K562 (cell line): ENCODE results near the gene CCDC85C. TPM values are rescaled to one million over a fixed set of nuclear protein-coding genes. Genes with fewer than 3 reads are reported as not detected.

Experiments
- AFF4 ChIP-seq: sonication (generic); formaldehyde crosslinking; IDR thresholded peaks from 2 replicates; pipeline ENCODE4 v1.8.0; 2023; ENCODE audit warnings: mild to moderate bottlenecking, missing genetic modification reagents
- GTF2A2 ChIP-seq: IDR thresholded peaks from 2 replicates; pipeline ENCODE4 v1.6.1; 2016; ENCODE audit warnings: mild to moderate bottlenecking, missing genetic modification characterization, missing compliant biosample characterization
- RBFOX2 ChIP-seq: fragments of 200-400 bp; formaldehyde crosslinking; IDR thresholded peaks from 2 replicates; pipeline ENCODE4 v1.6.1; 2017; ENCODE audit warnings: low read depth, mild to moderate bottlenecking, low read length, moderate library complexity
- TAF1 ChIP-seq: IDR thresholded peaks from 2 replicates; pipeline ENCODE4 v1.6.1; 2011; ENCODE audit warnings: mild to moderate bottlenecking, low read length, moderate library complexity; ENCODE audit not compliant: insufficient read depth, control insufficient read depth, severe bottlenecking; ENCODE audit errors: extremely low read depth
- TSHZ1 ChIP-seq: fragments of 250-450 bp; sonication (Bioruptor Pico); IDR thresholded peaks from 2 replicates; pipeline ENCODE4 v1.4.0; 2020; ENCODE audit warnings: mild to moderate bottlenecking, moderate library complexity
- ZNF41 ChIP-seq: fragments of 250-450 bp; sonication (Bioruptor Pico); conservative IDR thresholded peaks from 2 replicates; pipeline ENCODE4 v1.4.0; 2020; ENCODE audit warnings: mild to moderate bottlenecking
- polyA plus RNA-seq, 8 experiments: library from polyadenylated mRNA; depleted of rRNA in 4 of 8; stranded (reverse) in 5 of 8; unstranded in 3 of 8; fragments of >200 nt; fragmentation: Nextera tagmentation in 2 of 8; fragmentation: Illumina TruSeq in 1 of 8; extraction: Ambion mirVana in 2 of 8; extraction: Trizol in 1 of 8; gene quantifications; 2 replicates each; pipeline versions ENCODE4 v1.2.1 to v1.2.3, GENCODE V29; 2011 to 2014; ENCODE audit warnings: inconsistent platforms in 1 of 8, missing spikeins in 1 of 8
- total RNA-seq, 7 experiments: library from RNA; depleted of rRNA in 6 of 7; stranded (reverse); fragments of >200 nt in 6 of 7; fragmentation: Illumina TruSeq in 2 of 7; extraction: Trizol in 2 of 7; gene quantifications; 2 replicates each; pipeline versions ENCODE4 v1.2.1 to v1.2.3, GENCODE V29; 2011 to 2021; ENCODE audit warnings: low replicate concordance in 1 of 7

CCDC85C gene
- total and polyA plus RNA-seq, 9 of the 15 experiments (the other 6 are each of a cell fraction or from before 2014, with no cell fraction given): 0.18 to 22.0 (median 6.3) TPM

GRCh38 chr14:99560403-99560802, 43.6 kb downstream of the CCDC85C start (continued):
- TF ChIP-seq GTF2A2 (tag) (no peak), ZNF41 (no peak), TSHZ1 (CRISPR knock-in tag) (no peak), RBFOX2 (no peak), TAF1 (no peak), AFF4 (no peak)
